C4-2B (cell line): ENCODE results near the gene FAM3A.

ENCODE experiments used
- H3K27ac ChIP-seq: fragments of 450-650 bp; 2 replicates; pipeline ENCODE4 v1.5.1; 2017
- ZFX ChIP-seq: fragments of 450-650 bp; IDR thresholded peaks from 2 replicates; pipeline ENCODE4 v1.6.1; 2017
- TF ChIP-seq, protein P1 (sequence below): fragments of 450-650 bp; conservative IDR thresholded peaks from 2 replicates; pipeline ENCODE4 v1.5.1; 2017; ENCODE audit warnings: mild to moderate bottlenecking

Gene FAM3A

DNA sequence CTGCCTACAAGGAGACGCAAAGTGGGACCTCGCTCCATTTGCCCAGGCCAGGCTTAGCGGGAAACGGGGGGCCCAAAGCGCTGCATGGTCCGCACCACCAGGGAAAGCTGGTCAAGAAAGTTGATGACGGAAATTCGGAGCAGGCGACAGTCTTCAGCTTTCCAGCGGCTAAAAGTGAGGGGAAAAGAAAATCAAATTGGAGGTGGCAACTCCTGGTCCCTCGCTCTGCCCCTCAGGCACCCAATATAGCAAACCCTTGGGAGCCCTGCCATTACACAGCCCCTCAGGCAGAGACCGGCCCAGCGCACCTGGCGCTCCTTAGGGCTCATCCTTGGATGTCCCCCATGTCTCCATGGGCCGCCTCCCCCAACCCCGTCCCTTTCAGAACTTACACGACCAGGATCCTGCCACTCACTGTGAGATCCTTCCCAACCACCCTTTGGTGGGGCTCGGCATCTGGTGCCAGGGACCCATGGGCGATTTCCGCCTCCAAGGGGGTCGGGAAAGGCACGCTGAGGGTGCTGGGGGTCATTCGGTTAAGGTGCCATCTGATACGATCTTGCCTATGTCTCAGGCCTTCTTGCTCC, 38.0 kb downstream of the FAM3A start:
- no peak for TF ChIP-seq ZFX
- TF ChIP-seq, protein P1, sequence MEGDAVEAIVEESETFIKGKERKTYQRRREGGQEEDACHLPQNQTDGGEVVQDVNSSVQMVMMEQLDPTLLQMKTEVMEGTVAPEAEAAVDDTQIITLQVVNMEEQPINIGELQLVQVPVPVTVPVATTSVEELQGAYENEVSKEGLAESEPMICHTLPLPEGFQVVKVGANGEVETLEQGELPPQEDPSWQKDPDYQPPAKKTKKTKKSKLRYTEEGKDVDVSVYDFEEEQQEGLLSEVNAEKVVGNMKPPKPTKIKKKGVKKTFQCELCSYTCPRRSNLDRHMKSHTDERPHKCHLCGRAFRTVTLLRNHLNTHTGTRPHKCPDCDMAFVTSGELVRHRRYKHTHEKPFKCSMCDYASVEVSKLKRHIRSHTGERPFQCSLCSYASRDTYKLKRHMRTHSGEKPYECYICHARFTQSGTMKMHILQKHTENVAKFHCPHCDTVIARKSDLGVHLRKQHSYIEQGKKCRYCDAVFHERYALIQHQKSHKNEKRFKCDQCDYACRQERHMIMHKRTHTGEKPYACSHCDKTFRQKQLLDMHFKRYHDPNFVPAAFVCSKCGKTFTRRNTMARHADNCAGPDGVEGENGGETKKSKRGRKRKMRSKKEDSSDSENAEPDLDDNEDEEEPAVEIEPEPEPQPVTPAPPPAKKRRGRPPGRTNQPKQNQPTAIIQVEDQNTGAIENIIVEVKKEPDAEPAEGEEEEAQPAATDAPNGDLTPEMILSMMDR = no peak
- H3K27ac ChIP-seq = peak overlapping the region; percentile 92

DNA sequence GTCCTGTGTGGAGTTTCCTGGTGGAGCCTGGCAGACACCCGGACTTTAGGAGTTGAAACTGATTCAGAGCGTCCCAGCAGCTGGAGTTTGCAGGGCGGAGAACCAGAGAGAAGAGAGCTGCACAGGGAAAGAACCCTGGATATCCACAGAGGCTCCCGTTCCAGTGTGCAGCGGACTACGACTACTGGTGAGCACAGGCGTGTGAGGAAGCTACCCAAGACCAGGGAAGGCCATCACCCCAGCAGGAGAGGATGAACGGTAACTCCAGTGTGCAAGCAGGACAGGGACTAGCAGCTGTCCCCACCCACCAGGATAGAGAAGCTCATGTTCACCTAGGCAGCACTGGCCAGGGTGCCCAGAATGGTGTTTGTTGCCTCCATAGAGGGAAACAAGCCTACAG, 39.2 kb downstream of the FAM3A start:
- H3K27ac ChIP-seq = no peak overlapping the region
- no peak for TF ChIP-seq ZFX
- TF ChIP-seq, protein P1 = no peak

GRCh38 chrX:154473683-154474082, 42.3 kb downstream of the FAM3A start:
- no peak overlapping the region for H3K27ac ChIP-seq
- TF ChIP-seq, protein P1 = no peak
- no peak for TF ChIP-seq ZFX

DNA sequence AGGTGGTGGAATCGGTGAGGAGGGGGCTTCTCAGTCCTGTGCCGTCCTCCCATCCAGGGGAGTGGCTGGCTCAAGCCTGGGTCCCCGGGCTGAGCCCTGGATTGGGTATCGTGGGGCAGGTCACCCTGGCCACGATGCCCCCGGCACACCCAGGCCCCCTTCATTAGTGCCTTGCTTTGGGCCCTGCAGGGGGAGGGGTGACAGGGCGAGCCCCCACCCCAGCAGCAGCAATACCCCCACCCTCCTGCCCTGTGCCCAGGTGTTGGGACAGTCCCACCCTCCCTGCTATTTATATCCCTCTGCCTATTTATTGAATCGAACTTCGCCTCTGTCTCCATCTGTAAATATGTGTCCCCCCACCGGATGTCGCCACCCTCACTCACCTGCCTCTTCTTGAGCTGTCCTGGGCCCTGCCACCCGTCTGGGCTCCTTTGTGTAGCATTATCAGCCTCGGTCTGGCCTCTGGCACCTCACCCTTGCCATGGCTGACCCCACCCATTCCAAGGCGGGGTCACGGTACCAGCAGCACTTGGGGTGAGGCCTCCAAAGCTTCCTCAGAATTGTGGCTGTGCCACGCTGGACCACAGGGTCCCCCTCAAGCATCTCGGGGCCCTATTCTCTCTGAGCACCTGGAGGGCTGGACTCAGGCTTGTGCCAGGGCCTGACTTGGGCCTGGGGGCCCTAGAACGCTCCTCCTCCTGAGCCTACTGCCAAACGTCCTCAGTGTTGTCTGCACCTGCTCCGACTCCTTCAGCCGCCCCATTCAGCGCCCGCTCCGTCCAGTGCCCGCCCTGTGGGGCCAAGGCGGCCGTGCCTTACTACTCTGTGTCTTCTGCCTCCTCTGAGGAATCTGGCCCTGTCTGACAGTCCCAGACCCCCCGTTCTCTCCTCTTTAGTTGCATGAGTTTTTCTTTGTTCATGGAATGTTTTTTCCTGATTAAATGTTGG, 43.1 kb downstream of the FAM3A start:
- no peak overlapping the region for H3K27ac ChIP-seq
- TF ChIP-seq, protein P1 = no peak
- TF ChIP-seq ZFX = no peak

- TF ChIP-seq, protein P1 = no peak
- TF ChIP-seq ZFX = no peak
- H3K27ac ChIP-seq = no peak overlapping the region
Observed at GRCh38 chrX:154471839-154472684, 44.0 kb downstream of the FAM3A start.

DNA sequence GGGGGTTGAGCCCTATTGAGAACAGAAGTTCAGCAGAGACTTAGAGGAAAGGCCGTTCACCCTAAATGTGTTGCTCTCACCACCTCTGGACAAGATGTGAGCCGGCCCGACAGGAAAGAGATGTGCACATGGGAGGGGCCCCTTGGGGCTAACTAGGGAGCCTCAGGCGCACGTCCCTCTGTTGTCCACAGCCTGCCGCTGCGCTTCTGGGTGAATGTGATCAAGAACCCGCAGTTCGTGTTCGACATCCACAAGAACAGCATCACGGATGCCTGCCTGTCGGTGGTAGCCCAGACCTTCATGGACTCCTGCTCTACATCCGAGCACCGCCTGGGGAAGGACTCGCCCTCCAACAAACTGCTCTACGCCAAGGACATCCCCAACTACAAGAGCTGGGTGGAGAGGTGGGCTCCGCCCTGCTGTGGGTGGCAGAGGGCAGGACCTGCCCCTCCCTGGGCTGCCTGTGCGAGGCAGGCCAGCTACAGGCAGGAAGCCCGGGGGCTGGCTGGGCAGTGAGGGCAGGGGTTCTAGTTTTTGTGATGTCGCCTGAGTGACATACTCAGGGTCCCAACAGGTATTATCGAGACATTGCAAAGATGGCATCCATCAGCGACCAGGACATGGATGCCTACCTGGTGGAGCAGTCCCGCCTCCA, 45.0 kb downstream of the FAM3A start:
- H3K27ac ChIP-seq = no peak overlapping the region
- TF ChIP-seq, protein P1 = no peak
- TF ChIP-seq ZFX = no peak
